Measurements from ENCODE around the gene SLC9A9.

The SLC9A9 gene

DNA sequence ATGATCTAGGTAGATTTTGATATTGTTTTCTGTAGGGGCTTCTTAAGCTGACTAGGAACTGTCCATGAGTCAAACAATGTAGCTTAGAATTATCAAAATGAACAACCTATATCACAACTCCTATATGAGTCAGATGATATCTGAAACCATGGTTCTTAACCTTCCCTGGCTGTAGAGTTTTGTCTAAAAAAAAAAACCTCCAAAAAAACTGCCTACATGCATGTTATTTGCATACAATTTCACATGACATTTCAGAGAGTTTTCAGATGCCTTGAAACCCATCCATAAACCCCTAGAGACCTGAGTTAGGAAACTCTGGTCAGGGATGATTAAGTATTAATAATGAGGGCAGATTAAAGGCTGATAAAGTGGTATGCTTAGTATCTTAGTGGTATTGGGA, 571.7 kb downstream of the SLC9A9 start:
- no peaks in the 10 kb centered on the region for H3K4me1 ChIP-seq
- no peaks in the 10 kb centered on the region for H3K36me3 ChIP-seq
- no peaks in the 10 kb centered on the region for H3K9me3 ChIP-seq
- H3K4me3 ChIP-seq (ENCODE audit: low read depth, low read length) = no peak overlapping the region
- no peak for DNase-seq
- TF ChIP-seq, protein P1, sequence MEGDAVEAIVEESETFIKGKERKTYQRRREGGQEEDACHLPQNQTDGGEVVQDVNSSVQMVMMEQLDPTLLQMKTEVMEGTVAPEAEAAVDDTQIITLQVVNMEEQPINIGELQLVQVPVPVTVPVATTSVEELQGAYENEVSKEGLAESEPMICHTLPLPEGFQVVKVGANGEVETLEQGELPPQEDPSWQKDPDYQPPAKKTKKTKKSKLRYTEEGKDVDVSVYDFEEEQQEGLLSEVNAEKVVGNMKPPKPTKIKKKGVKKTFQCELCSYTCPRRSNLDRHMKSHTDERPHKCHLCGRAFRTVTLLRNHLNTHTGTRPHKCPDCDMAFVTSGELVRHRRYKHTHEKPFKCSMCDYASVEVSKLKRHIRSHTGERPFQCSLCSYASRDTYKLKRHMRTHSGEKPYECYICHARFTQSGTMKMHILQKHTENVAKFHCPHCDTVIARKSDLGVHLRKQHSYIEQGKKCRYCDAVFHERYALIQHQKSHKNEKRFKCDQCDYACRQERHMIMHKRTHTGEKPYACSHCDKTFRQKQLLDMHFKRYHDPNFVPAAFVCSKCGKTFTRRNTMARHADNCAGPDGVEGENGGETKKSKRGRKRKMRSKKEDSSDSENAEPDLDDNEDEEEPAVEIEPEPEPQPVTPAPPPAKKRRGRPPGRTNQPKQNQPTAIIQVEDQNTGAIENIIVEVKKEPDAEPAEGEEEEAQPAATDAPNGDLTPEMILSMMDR (IDR thresholded peaks at IDR 0.05; ENCODE audit: low read depth, low read length) = no peak
- no peaks in the 10 kb centered on the region for H3K27me3 ChIP-seq

DNA sequence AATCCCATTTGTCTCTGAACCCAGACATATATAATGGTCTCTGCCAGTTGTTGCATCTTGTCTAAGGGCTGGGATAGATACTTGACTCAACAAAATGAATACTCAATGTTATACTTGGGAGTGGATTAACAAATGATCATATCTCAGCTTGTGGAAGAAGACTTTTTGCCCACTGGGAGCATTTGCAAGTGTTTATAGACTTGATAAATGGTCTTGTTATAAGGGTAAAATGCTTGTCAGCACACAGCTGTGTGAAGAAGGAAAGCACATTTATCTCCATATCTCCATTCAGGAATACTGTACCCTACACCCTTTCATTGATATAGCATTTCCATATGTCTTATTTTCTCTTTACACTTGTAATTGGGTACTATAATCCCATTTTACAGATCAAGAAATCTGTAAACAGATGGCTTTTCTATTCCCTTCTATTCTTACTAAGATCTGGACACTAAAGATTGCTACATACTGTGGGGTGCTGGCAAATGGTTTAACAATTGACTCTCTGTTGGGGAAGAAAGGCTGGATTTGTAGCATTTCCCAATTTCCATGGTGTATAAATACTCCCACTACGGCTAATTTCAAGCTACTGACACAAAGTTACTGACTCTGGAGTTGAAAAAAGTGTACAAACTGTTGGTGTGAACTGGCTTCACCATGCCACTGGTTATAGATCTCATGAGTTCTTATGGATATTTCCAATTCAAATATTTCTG, 574.1 kb downstream of the SLC9A9 start:
- Histone ChIP-seq H3K4me1 (no peaks in the 10 kb centered on the region), H3K4me3 (ENCODE audit: low read depth, low read length) (no peak overlapping the region), H3K9me3 (no peaks in the 10 kb centered on the region), H3K27me3 (no peaks in the 10 kb centered on the region), H3K36me3 (no peaks in the 10 kb centered on the region)
- TF ChIP-seq, protein P1 (IDR thresholded peaks at IDR 0.05; ENCODE audit: low read depth, low read length) = no peak
- no peak for DNase-seq

DNA sequence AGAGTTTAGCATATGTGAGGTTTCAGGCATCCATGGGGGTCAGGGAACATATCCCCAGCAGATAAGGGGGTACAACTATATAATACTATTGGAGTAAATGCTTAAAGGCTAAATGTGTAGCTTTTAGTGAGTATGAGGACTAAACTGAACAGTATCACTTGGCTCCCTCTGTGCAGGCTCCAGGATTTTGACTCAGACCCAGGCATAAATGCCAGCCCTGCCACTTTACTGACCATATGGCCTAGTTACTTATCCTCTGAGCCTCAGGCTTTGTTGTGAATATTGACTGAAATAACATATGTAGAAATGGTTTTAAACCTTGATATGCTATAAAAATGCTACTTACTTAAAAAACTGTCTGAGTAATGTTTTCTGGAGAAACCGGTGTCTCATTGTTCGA, 577.1 kb downstream of the SLC9A9 start:
- H3K36me3 ChIP-seq = no peaks in the 10 kb centered on the region
- H3K4me1 ChIP-seq = no peaks in the 10 kb centered on the region
- no peak for DNase-seq
- TF ChIP-seq, protein P1 (IDR thresholded peaks at IDR 0.05; ENCODE audit: low read depth, low read length) = no peak
- no peaks in the 10 kb centered on the region for H3K9me3 ChIP-seq
- H3K27me3 ChIP-seq = no peaks in the 10 kb centered on the region
- no peak overlapping the region for H3K4me3 ChIP-seq (ENCODE audit: low read depth, low read length)

DNA sequence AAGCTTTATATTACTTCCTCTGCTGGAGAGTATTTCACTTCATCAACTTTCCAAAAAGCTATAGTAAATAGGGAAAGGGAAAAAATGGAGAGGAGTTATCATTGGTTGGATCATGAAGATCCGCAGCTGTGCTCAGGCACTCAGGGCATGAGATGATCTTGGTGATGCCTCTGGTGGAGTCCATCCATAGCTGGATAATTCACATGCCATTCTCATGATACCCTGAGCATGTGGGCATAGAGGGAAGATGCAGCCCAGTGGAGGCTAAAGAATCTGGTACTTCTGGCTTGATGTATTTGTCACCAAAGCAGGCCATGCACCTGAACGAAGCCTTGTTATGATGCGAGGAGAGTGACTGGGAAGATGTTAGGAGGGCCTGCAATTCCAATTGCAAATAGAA, 578.5 kb downstream of the SLC9A9 start:
- Histone ChIP-seq H3K27me3 (no peaks in the 10 kb centered on the region), H3K36me3 (no peaks in the 10 kb centered on the region), H3K4me3 (ENCODE audit: low read depth, low read length) (no peak overlapping the region), H3K4me1 (no peaks in the 10 kb centered on the region), H3K9me3 (no peaks in the 10 kb centered on the region)
- no peak for DNase-seq
- TF ChIP-seq, protein P1 (IDR thresholded peaks at IDR 0.05; ENCODE audit: low read depth, low read length) = no peak

DNA sequence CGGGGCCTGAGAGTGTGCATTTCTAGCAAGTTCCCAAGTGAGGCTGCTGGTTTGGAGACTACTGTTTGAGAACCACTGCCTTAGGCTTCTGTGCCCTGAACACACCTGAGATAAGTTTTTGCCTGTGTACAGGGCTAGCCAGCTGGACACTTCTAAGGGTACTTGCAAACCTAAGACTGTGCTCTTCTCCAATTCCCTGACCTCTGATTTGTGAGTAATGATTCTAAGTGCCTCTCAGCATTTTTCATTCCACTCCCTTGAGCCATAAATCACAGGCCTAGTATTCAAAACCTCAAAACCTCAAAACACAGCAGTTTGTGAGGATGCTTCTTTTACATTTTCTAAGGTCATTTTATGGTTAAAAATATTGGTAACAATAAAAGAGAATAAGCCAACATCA, 580.3 kb downstream of the SLC9A9 start:
- DNase-seq = no peak
- Histone ChIP-seq H3K4me3 (ENCODE audit: low read depth, low read length) (no peak overlapping the region), H3K27me3 (no peaks in the 10 kb centered on the region), H3K4me1 (no peaks in the 10 kb centered on the region), H3K36me3 (no peaks in the 10 kb centered on the region), H3K9me3 (no peaks in the 10 kb centered on the region)
- TF ChIP-seq, protein P1 (IDR thresholded peaks at IDR 0.05; ENCODE audit: low read depth, low read length) = no peak

DNA sequence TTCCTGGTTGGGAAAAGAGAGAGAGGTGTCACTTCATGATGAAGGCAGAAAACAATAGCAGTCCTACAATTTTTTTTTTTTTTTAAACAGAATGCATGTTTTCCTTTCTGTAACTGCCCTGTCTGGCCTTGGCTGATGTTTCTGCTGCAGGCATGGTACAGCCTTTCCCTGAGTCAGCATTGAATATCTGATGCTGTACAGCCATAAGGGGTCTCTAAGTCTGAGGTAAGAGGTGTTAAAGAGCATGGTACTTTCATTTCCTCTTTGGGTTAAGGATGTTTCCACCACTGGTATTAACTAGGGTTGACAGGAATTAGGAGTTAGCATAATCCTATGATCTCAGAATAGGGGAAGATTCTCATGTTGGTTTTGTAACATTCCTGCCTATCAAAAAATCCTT, 581.3 kb downstream of the SLC9A9 start:
- TF ChIP-seq, protein P1 (IDR thresholded peaks at IDR 0.05; ENCODE audit: low read depth, low read length) = no peak
- no peak overlapping the region for H3K4me3 ChIP-seq (ENCODE audit: low read depth, low read length)
- no peaks in the 10 kb centered on the region for H3K27me3 ChIP-seq
- H3K4me1 ChIP-seq = no peaks in the 10 kb centered on the region
- no peak for DNase-seq
- H3K9me3 ChIP-seq = no peaks in the 10 kb centered on the region
- H3K36me3 ChIP-seq = no peaks in the 10 kb centered on the region

Data from BE2C (cell line).